ENCODE data around the gene KRT74.

Gene KRT74

GRCh38 chr12:52518574-52519386 lies 54.9 kb downstream of the KRT74 start:
- DNase-seq: no peak

GRCh38 chr12:52517888-52518287 lies 55.8 kb downstream of the KRT74 start:
- DNase-seq: no peak

GRCh38 chr12:52517005-52517835 lies 56.4 kb downstream of the KRT74 start:
- DNase-seq: no peak

- DNase-seq: no peak
Observed at GRCh38 chr12:52515927-52516831, 57.5 kb downstream of the KRT74 start.
